ENCODE measurements around the gene DRG2. TPM values are rescaled to one million over a fixed set of nuclear protein-coding genes. Genes with fewer than 3 reads are reported as not detected.

The DRG2 gene
- total and polyA plus RNA-seq, 2 of the 13 experiments (the other 11 are each of a cell fraction or from before 2014, with no cell fraction given), result 20.1 to 26.6 TPM

GRCh38 chr17:18106211-18106610, 18.5 kb downstream of the DRG2 start:
- H3K4me1 ChIP-seq (ENCODE audit: insufficient read depth, low read length), result peaks cover 6% of the 10 kb centered on the region; the same call in 1 of the 2 replicates
- H3K79me2 ChIP-seq (ENCODE audit: insufficient read depth, low read length), result no peaks in the 10 kb centered on the region
- peaks cover 1 to 16% of the 10 kb centered on the region in 2 experiments; a peak in 2 of 5 replicates for H3K36me3 ChIP-seq (replicated peaks in 1 of 2; ENCODE audit: control insufficient read depth in 1 of 2, insufficient read depth in 2 of 2, low read length in 2 of 2)
- H3K4me3 ChIP-seq (replicated peaks in 1 of 3; ENCODE audit: insufficient read depth in 1 of 3, low read depth in 2 of 3, low read length in 3 of 3), result no peak overlapping the region
- H3K27ac ChIP-seq (ENCODE audit: extremely low read length, insufficient read depth, low read length), result no peak overlapping the region
- BruUV-seq (replicated peaks), result no TSS peak
- ATAC-seq (no peak), FAIRE-seq (no peak), DNase-seq (ENCODE audit: low spot score) (no peak)
- 97% methylated on average over 9 of the region's 9 CpGs for WGBS (ENCODE audit: low lambda C conversion rate)
- ChIA-PET CTCF (ENCODE audit: low intra/inter-chr PET ratio, low total read pairs) (no interaction called here), POLR2A (no interaction called here)
- intact Hi-C loops (cut with micrococcal nuclease; ENCODE audit: unreplicated experiment) (no loop called here), in situ Hi-C loops (cut with HindIII; ENCODE audit: extremely low pct_ligation_motif_present, low pct_unique_long_range_greater_than_20kb) (loop anchor here (25.0 kb wide), 1 partner anchor 94 kb away; no protein-coding TSS in a partner anchor)
- no peaks in the 10 kb centered on the region for H3K27me3 ChIP-seq (ENCODE audit: control insufficient read depth in 1 of 2, insufficient read depth in 2 of 2, low read length in 2 of 2)
- TF ChIP-seq EED (CRISPR knock-in tag; IDR thresholded peaks at IDR 0.05) (no peak), PCBP1 (IDR thresholded peaks at IDR 0.05; ENCODE audit: borderline replicate concordance, low read depth, low read length) (no peak), ZSCAN22 (CRISPR knock-in tag; IDR thresholded peaks at IDR 0.05) (no peak), DNMT3B (CRISPR knock-in tag; conservative IDR thresholded peaks at IDR 0.05) (no peak), AGO2 (optimal IDR thresholded peaks at IDR 0.05; ENCODE audit: low read depth, low read length) (peak; percentile 33)
- no peaks in the 10 kb centered on the region for H3K9me3 ChIP-seq (ENCODE audit: low read length)
- no peak overlapping the region for H2AFZ ChIP-seq (ENCODE audit: low read length)
- no peak overlapping the region for H3K4me2 ChIP-seq (ENCODE audit: low read depth, low read length)
- H3K9ac ChIP-seq (ENCODE audit: insufficient read depth, low read depth, low read length), result no peak overlapping the region
- H4K20me1 ChIP-seq (ENCODE audit: insufficient read depth, low read length), result no peaks in the 10 kb centered on the region

GRCh38 chr17:18107061-18107790, 19.5 kb downstream of the DRG2 start:
- Histone ChIP-seq H3K4me1 (ENCODE audit: insufficient read depth, low read length) (peaks cover 6% of the 10 kb centered on the region; the same call in 1 of the 2 replicates), H4K20me1 (ENCODE audit: insufficient read depth, low read length) (no peaks in the 10 kb centered on the region), H3K9me3 (ENCODE audit: low read length) (no peaks in the 10 kb centered on the region), H3K27me3 (ENCODE audit: control insufficient read depth in 1 of 2, insufficient read depth in 2 of 2, low read length in 2 of 2) (no peaks in the 10 kb centered on the region), H2AFZ (ENCODE audit: low read length) (no peak overlapping the region), H3K27ac (ENCODE audit: extremely low read length, insufficient read depth, low read length) (no peak overlapping the region), H3K9ac (ENCODE audit: insufficient read depth, low read depth, low read length) (no peak overlapping the region), H3K79me2 (ENCODE audit: insufficient read depth, low read length) (no peaks in the 10 kb centered on the region), H3K4me3 (replicated peaks in 1 of 3; ENCODE audit: insufficient read depth in 1 of 3, low read depth in 2 of 3, low read length in 3 of 3) (no peak overlapping the region), H3K36me3 (replicated peaks in 1 of 2; ENCODE audit: control insufficient read depth in 1 of 2, insufficient read depth in 2 of 2, low read length in 2 of 2) (peaks cover 1 to 8% of the 10 kb centered on the region in 2 experiments; a peak in 1 of 5 replicates), H3K4me2 (ENCODE audit: low read depth, low read length) (no peak overlapping the region)
- FAIRE-seq, result no peak
- no peak for TF ChIP-seq TBP (CRISPR knock-in tag; IDR thresholded peaks at IDR 0.05)
- TF ChIP-seq MAF1 (CRISPR knock-in tag; IDR thresholded peaks at IDR 0.05; ENCODE audit: borderline replicate concordance), result no peak
- TF ChIP-seq HMG20B (CRISPR knock-in tag; conservative IDR thresholded peaks at IDR 0.05), result no peak
- no peak for TF ChIP-seq HINFP (CRISPR knock-in tag; IDR thresholded peaks at IDR 0.05; ENCODE audit: low read depth)
- TF ChIP-seq PCBP2 (optimal IDR thresholded peaks at IDR 0.05; ENCODE audit: low read depth, low read length, poor library complexity, severe bottlenecking), result no peak
- TF ChIP-seq, protein P1, sequence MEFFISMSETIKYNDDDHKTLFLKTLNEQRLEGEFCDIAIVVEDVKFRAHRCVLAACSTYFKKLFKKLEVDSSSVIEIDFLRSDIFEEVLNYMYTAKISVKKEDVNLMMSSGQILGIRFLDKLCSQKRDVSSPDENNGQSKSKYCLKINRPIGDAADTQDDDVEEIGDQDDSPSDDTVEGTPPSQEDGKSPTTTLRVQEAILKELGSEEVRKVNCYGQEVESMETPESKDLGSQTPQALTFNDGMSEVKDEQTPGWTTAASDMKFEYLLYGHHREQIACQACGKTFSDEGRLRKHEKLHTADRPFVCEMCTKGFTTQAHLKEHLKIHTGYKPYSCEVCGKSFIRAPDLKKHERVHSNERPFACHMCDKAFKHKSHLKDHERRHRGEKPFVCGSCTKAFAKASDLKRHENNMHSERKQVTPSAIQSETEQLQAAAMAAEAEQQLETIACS (CRISPR knock-in tag; IDR thresholded peaks at IDR 0.05), result no peak
- TF ChIP-seq ZNF567 (CRISPR knock-in tag; IDR thresholded peaks at IDR 0.05; ENCODE audit: borderline replicate concordance), result no peak
- ChIA-PET CTCF (ENCODE audit: low intra/inter-chr PET ratio, low total read pairs) (no interaction called here), POLR2A (no interaction called here)
- intact Hi-C loops (cut with micrococcal nuclease; ENCODE audit: unreplicated experiment) (no loop called here), in situ Hi-C loops (cut with HindIII; ENCODE audit: extremely low pct_ligation_motif_present, low pct_unique_long_range_greater_than_20kb) (loop anchor here (25.0 kb wide), 1 partner anchor 95 kb away; no protein-coding TSS in a partner anchor)
- WGBS (ENCODE audit: low lambda C conversion rate), result 96% methylated on average over 14 of the region's 14 CpGs
- ATAC-seq, result no peak
- no TSS peak for BruUV-seq (replicated peaks)
- no peak for DNase-seq (ENCODE audit: low spot score)

Data from HepG2 (cell line).